Nephron progenitor cell (in vitro differentiated cells): ENCODE results near the gene SCN2B.

Experiments
- DNase-seq: peaks from one replicate; pipeline ENCODE4 v3.0.0; 2021
- H3K27ac Mint-ChIP-seq: 2 replicates; pipeline ENCODE4 v1.8.0; 2021; ENCODE audit warnings: mild to moderate bottlenecking, moderate library complexity, mixed read lengths
- H3K27me3 Mint-ChIP-seq: 2 replicates; pipeline ENCODE4 v1.8.0; 2021; ENCODE audit warnings: mild to moderate bottlenecking, low read depth, mixed read lengths; ENCODE audit not compliant: poor library complexity
- H3K36me3 Mint-ChIP-seq: 2 replicates; pipeline ENCODE4 v1.8.0; 2021; ENCODE audit warnings: low read depth, mixed read lengths
- H3K4me1 Mint-ChIP-seq: 2 replicates; pipeline ENCODE4 v1.8.0; 2021; ENCODE audit warnings: mixed read lengths
- H3K4me3 Mint-ChIP-seq: 2 replicates; pipeline ENCODE4 v1.8.0; 2021; ENCODE audit warnings: mild to moderate bottlenecking, moderate library complexity, mixed read lengths
- H3K9me3 Mint-ChIP-seq: 2 replicates; pipeline ENCODE4 v1.8.0; 2021; ENCODE audit warnings: mild to moderate bottlenecking, moderate library complexity, mixed read lengths
- CTCF ChIP-seq: fragments of 200-600 bp; sonication (generic); IDR thresholded peaks from 2 replicates; pipeline ENCODE4 v1.5.0; 2021; ENCODE audit warnings: antibody characterized with exemption

SCN2B gene

DNA sequence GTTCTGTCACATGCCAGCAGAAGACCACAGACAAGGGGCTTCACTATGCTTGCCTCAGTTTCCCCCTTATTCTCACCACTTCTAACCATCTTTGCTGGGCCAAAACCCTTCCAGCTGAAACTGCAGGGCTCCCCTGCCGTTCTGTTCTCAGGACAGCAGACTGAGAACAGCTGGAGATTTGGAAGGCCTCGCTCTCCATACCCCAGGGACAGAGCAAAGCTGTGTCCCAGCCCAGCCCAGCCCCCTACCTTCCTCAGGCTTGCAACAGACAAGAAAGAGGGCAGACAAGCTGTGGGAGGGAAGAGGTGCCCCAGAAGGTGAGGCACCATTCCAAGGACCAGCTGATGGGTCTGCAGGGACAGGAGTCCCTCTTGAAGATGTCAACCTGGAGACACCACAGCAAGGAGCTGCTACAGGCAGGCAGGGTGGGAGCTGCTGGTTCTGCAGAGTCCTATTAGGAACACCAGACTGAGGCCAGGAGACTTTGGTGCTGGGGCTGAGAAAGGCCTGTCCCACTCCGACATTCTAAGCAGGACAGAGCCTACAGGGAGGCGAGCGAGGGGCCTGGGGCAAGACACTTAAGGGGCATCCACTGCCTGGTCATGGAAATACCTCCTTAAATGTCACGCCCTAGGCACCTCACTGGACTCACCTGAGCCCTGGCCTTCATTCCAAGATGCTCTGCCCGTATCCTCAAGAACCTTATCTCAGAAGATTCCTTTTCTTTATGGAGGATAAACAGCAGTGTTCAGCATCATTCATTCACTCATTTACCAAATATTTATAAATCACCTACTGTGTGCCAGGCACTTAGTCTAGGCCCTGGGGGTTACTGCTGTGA, 6.9 kb downstream of the SCN2B start:
- Mint-ChIP-seq H3K27ac (no peak overlapping the region), H3K9me3 (no peaks in the 10 kb centered on the region), H3K4me1 (peaks cover 4% of the 10 kb centered on the region), H3K36me3 (no peaks in the 10 kb centered on the region), H3K4me3 (no peak overlapping the region), H3K27me3 (peaks cover 93% of the 10 kb centered on the region)
- no peak for TF ChIP-seq CTCF
- DNase-seq: no peak

DNA sequence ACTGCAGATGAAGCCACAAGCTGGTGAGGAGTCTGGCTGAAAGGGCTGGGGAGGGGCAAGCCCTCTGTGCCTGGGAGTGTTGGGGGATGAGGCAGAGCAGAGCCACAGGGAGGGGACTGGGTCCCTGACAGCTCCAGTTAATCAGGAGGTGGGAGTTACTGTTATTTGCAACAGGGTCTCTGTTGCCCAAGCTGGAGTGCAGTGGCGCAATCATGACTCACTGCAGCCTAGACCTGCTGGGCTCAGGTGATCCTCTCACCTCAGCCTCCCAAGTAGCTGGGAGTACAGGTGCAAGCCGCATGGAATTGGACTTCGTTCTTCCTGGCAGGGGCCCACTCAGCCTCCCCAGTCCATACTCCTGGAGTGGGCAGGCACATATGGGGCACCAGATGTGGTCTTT, 7.7 kb downstream of the SCN2B start:
- H3K27ac Mint-ChIP-seq: no peak overlapping the region
- peaks cover 96% of the 10 kb centered on the region for H3K27me3 Mint-ChIP-seq
- no peak for DNase-seq

DNA sequence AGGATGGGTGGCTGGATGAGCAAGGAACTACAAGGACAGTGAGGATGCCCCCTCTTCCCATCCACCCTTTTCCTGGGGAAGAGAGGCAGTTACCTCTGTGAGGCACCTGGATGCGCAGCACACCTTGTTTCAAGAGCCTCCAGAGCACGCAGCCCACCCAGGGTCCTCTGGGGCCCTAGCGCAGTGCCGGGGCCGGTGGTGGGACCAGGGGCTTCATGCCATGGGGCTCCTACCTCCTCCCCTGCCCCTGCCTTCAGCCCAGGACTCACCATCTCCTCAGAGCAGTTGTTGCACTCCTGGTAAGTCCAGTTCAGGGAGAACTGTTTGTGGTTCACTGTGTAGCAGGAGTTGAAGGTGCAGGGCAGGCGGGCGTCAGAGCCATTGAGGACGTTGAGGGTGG, 8.1 kb downstream of the SCN2B start:
- Mint-ChIP-seq H3K36me3 (no peaks in the 10 kb centered on the region), H3K27ac (no peak overlapping the region), H3K4me1 (no peaks in the 10 kb centered on the region), H3K27me3 (peaks cover 96% of the 10 kb centered on the region), H3K9me3 (no peaks in the 10 kb centered on the region), H3K4me3 (no peak overlapping the region)
- TF ChIP-seq CTCF: no peak
- no peak for DNase-seq

More for the DNA sequence above, 7.7 kb downstream of the SCN2B start:
- no peaks in the 10 kb centered on the region for H3K36me3 Mint-ChIP-seq
- no peak for TF ChIP-seq CTCF
- no peaks in the 10 kb centered on the region for H3K4me1 Mint-ChIP-seq
- H3K9me3 Mint-ChIP-seq: no peaks in the 10 kb centered on the region
- no peak overlapping the region for H3K4me3 Mint-ChIP-seq

DNA sequence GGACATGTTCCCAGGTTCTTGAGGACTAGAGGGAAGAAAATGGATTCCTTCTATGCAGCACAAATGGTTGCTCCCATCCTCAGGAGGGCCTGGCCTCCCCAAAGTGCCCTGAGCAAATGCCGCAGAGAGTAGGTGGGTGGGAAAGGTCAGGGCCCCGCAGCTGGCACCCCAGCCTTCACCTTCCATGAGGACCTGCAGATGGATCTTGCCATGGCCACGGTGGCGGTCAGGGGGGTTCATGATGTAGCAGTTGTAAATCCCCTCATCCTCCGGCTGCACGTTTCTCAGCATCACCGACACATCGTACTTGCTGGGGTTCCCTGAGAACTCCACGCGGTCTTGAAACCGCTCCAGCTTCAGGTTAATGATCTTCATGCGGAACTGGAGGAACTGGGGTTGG, 8.5 kb downstream of the SCN2B start:
- Mint-ChIP-seq H3K36me3 (no peaks in the 10 kb centered on the region), H3K27ac (no peak overlapping the region), H3K4me1 (no peaks in the 10 kb centered on the region), H3K27me3 (peaks cover 96% of the 10 kb centered on the region), H3K4me3 (no peak overlapping the region), H3K9me3 (no peaks in the 10 kb centered on the region)
- no peak for DNase-seq
- TF ChIP-seq CTCF: no peak

DNA sequence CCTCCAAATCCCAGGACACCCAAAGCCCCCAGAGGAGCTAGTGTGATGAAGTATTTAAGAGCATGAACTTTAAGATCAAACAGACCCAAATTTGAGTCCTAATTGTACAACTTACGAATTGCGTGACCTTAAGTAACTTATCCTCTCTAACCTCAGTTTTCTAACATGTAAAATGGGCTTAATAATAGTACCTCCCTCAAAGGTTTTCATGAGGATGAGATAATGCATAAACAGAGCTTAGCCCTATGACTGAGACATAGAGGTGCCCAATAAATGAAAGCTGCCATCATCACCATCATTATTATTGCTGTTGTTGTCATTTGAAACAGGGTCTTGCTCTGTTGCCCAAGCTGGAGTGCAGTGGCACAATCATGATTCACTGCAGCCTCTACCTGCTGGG, 9.2 kb downstream of the SCN2B start:
- H3K27me3 Mint-ChIP-seq: peaks cover 96% of the 10 kb centered on the region
- no peaks in the 10 kb centered on the region for H3K4me1 Mint-ChIP-seq
- no peak overlapping the region for H3K4me3 Mint-ChIP-seq
- DNase-seq: no peak
- H3K36me3 Mint-ChIP-seq: no peaks in the 10 kb centered on the region
- no peak for TF ChIP-seq CTCF
- H3K27ac Mint-ChIP-seq: no peak overlapping the region
- H3K9me3 Mint-ChIP-seq: no peaks in the 10 kb centered on the region

DNA sequence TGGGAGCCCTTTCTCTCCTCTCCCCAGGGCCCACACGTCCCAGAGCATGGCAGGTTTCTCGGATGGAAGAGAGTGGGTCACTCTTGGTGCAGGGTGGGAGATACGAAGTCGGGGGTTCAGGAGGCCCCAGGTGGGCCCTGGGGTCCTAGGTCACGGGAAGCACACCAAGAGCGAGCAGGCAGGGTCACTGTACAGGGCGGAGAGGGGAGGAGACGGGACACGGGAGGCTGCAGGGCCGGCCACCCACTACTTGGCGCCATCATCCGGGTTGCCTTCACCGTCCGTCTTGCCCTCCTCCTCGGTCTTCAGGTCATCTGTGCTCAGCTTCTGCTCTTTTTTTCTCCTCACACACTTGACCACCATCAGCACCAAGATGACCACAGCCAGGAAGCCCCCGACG, 9.8 kb downstream of the SCN2B start:
- Mint-ChIP-seq H3K4me1 (no peaks in the 10 kb centered on the region), H3K9me3 (no peaks in the 10 kb centered on the region), H3K27me3 (peaks cover 96% of the 10 kb centered on the region), H3K4me3 (no peak overlapping the region), H3K27ac (no peak overlapping the region), H3K36me3 (no peaks in the 10 kb centered on the region)
- DNase-seq: no peak
- TF ChIP-seq CTCF: no peak
